22Rv1 (cell line): ENCODE results near the gene C17orf78.
A peak's percentile ranks its signal among the peaks of the same experiment; 100 is the strongest.
"Not testable (repeated sequence)": the region's sequence is repeated elsewhere in the genome, so short reads cannot be mapped to it uniquely, and the experiment has no call there.

ENCODE experiments used
- H3K27ac ChIP-seq: fragments of 450-650 bp; 2 replicates; pipeline ENCODE4 v1.5.1; 2017
- CTCF ChIP-seq: fragments of 450-650 bp; IDR thresholded peaks from 2 replicates; pipeline ENCODE4 v1.5.1; 2017; ENCODE audit warnings: mild to moderate bottlenecking
- ZFX ChIP-seq: fragments of 450-650 bp; IDR thresholded peaks from 2 replicates; pipeline ENCODE4 v1.6.1; 2017; ENCODE audit warnings: antibody characterized with exemption, borderline replicate concordance

C17orf78 gene

GRCh38 chr17:37375706-37376105, at the start of gene C17orf78:
Gene C17orf78, plus strand, starts transcription at chr17:37375985. Its CDS starts 108 bp downstream, at chr17:37376093.
- no peak within 1 kb of the TSS for H3K27ac ChIP-seq
- TF ChIP-seq CTCF, result no peak
- no peak for TF ChIP-seq ZFX

GRCh38 chr17:37327341-37328090, 48.3 kb upstream of the C17orf78 start:
- TF ChIP-seq CTCF, result no peak
- no peak for TF ChIP-seq ZFX

GRCh38 chr17:37338847-37339246, 36.9 kb upstream of the C17orf78 start:
- peak overlapping the region; percentile 17; the same call in 1 of the 2 replicates for H3K27ac ChIP-seq
- TF ChIP-seq CTCF, result no peak

More at GRCh38 chr17:37327341-37328090, 48.3 kb upstream of the C17orf78 start:
- H3K27ac ChIP-seq, result no peak overlapping the region; the same call in 1 of the 2 replicates

GRCh38 chr17:37339321-37339720, 36.5 kb upstream of the C17orf78 start:
- H3K27ac ChIP-seq, result peak overlapping the region; percentile 17; the same call in 1 of the 2 replicates
- no peak for TF ChIP-seq CTCF
- no peak for TF ChIP-seq ZFX

GRCh38 chr17:37340804-37341203, 35.0 kb upstream of the C17orf78 start:
- no peak overlapping the region for H3K27ac ChIP-seq
- TF ChIP-seq ZFX (no peak), CTCF (no peak)

GRCh38 chr17:37342589-37342988, 33.2 kb upstream of the C17orf78 start:
- H3K27ac ChIP-seq, result no peak overlapping the region
- TF ChIP-seq CTCF (no peak), ZFX (no peak)

- TF ChIP-seq CTCF (no peak), ZFX (no peak)
These were observed 31.3 kb upstream of the C17orf78 start for GRCh38 chr17:37344519-37344918.

GRCh38 chr17:37346863-37347402, 28.9 kb upstream of the C17orf78 start:
- H3K27ac ChIP-seq, result not testable (repeated sequence)

More at GRCh38 chr17:37344519-37344918, 31.3 kb upstream of the C17orf78 start:
- no peak overlapping the region for H3K27ac ChIP-seq

- H3K27ac ChIP-seq, result peak overlapping the region; percentile 91
These were observed 18.8 kb upstream of the C17orf78 start for GRCh38 chr17:37356796-37357569.
